Stimulated activated CD8-positive, alpha-beta memory T cell treated with anti-CD3 and anti-CD28 coated beads, Interleukin-15, amount 100 ng/mL, for 24 hours (primary cell): Measurements from ENCODE around the gene NDFIP2.
"Not testable (repeated sequence)": the region's sequence is repeated elsewhere in the genome, so short reads cannot be mapped to it uniquely, and the experiment has no call there.

ENCODE experiments used
- DNase-seq: peaks from one replicate; pipeline ENCODE4 v3.0.0-alpha.2; 2020; ENCODE audit warnings: low read depth

NDFIP2 gene

DNA sequence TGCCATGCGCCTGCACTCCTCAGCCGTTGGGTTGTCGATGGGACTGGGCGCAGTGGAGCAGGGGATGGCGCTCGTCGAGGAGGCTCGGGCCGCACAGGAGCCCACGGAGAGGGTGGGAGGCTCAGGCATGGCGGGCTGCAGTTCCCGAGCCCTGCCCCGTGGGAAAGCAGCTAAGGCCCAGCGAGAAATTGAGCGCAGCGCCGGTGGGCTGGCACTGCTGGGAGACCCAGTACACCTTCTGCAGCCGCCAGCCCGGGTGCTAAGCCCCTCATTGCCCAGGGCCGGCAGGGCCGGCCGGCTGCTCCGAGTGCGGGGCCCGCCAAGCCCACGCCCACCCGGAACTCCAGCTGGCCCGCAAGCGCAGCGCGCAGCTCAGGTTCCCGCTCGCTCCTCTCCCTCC lies 119.2 kb downstream of the NDFIP2 start:
- DNase-seq, result not testable (repeated sequence)

- DNase-seq, result no peak
These were observed 122.0 kb downstream of the NDFIP2 start for GRCh38 chr13:79602936-79603335.

DNA sequence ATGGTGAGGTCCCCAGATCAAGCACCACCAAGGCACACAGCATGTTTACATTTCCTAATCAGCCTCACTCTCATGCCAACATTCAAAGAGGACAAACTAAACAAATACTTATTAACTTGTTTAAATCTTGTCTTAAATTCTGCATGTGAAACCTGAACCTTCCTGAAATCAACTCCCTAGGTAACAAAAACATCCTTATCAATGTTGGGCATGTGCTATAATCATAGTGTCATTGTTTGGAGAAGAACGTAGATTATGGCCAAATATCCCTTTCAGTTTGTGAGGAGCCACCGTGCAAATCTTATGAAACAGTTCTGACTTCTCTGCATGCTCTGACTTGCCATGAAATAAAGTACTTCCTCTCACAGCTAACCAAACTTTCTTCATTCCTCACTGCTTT lies 123.8 kb downstream of the NDFIP2 start:
- no peak for DNase-seq
